Osteocyte (in vitro differentiated cells): ENCODE measurements around the gene AFF3. TPM values are rescaled to one million over a fixed set of nuclear protein-coding genes. Genes with fewer than 3 reads are reported as not detected.

Experiments used
- DNase-seq: peaks from one replicate; pipeline ENCODE4 v3.0.0; 2021; ENCODE audit warnings: mixed read lengths; ENCODE audit not compliant: unreplicated experiment; ENCODE audit errors: extremely low spot score
- H3K27ac Mint-ChIP-seq: one replicate; pipeline ENCODE4 v1.8.0; 2021; ENCODE audit warnings: mild to moderate bottlenecking, mixed read lengths; ENCODE audit not compliant: unreplicated experiment
- H3K27me3 Mint-ChIP-seq: one replicate; pipeline ENCODE4 v1.8.0; 2021; ENCODE audit warnings: mixed read lengths; ENCODE audit not compliant: unreplicated experiment
- H3K36me3 Mint-ChIP-seq: one replicate; pipeline ENCODE4 v1.8.0; 2021; ENCODE audit warnings: mixed read lengths; ENCODE audit not compliant: unreplicated experiment
- H3K4me1 Mint-ChIP-seq: one replicate; pipeline ENCODE4 v1.8.0; 2021; ENCODE audit warnings: mixed read lengths; ENCODE audit not compliant: unreplicated experiment
- H3K4me3 Mint-ChIP-seq: one replicate; pipeline ENCODE4 v1.8.0; 2021; ENCODE audit warnings: mild to moderate bottlenecking, moderate library complexity, mixed read lengths; ENCODE audit not compliant: unreplicated experiment
- H3K9me3 Mint-ChIP-seq: one replicate; pipeline ENCODE4 v1.8.0; 2021; ENCODE audit warnings: mixed read lengths; ENCODE audit not compliant: unreplicated experiment
- CTCF ChIP-seq: fragments of 200-600 bp; sonication (generic); IDR thresholded peaks from 2 replicates; pipeline ENCODE4 v1.5.0; 2021; ENCODE audit warnings: antibody characterized with exemption, mild to moderate bottlenecking, moderate library complexity
- total RNA-seq: library from RNA; stranded (reverse); gene quantifications from 2 replicates; pipeline ENCODE4 v1.2.1, GENCODE V29; 2021

Gene AFF3
- total RNA-seq, 1 donor from 2014 or later: 248 TPM

DNA sequence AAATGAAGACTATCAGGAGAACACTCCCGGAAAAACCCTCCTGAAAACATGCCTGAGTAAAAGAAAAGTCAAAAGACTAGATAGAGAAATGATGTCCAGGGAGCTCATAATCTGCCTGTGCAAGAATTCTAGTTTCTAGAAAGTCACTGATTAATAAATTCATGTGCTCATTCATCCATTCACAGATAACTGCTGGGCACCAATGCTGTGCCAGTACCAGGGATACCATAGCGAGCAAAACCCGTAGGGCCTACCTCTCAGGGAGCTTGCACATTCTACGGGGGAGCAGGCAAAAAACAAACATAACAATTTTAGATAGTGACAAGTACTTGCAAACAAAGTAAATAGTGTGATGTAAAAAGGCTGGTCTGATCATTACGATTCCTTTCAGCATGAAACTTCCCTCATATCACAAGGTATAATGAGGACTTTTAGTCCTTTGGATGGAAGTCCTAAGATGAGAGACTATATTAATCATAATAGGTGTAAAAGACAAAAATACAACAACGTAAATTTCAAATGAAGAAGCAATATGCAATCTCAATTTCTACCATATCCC is 289.9 kb downstream of the AFF3 start:
- H3K4me3 Mint-ChIP-seq: no peak overlapping the region
- peaks cover 41% of the 10 kb centered on the region for H3K36me3 Mint-ChIP-seq
- DNase-seq: no peak
- H3K27ac Mint-ChIP-seq: peak overlapping the region; percentile 77
- no peaks in the 10 kb centered on the region for H3K27me3 Mint-ChIP-seq
- peaks cover 15% of the 10 kb centered on the region for H3K9me3 Mint-ChIP-seq
- peaks cover 36% of the 10 kb centered on the region for H3K4me1 Mint-ChIP-seq
- no peak for TF ChIP-seq CTCF

GRCh38 chr2:99851811-99852210 is 290.6 kb downstream of the AFF3 start:
- no peak for DNase-seq
- H3K27me3 Mint-ChIP-seq: no peaks in the 10 kb centered on the region
- no peak for TF ChIP-seq CTCF
- H3K27ac Mint-ChIP-seq: peak overlapping the region; percentile 77
- peaks cover 33% of the 10 kb centered on the region for H3K4me1 Mint-ChIP-seq
- peaks cover 15% of the 10 kb centered on the region for H3K9me3 Mint-ChIP-seq
- H3K36me3 Mint-ChIP-seq: peaks cover 44% of the 10 kb centered on the region
- H3K4me3 Mint-ChIP-seq: no peak overlapping the region

DNA sequence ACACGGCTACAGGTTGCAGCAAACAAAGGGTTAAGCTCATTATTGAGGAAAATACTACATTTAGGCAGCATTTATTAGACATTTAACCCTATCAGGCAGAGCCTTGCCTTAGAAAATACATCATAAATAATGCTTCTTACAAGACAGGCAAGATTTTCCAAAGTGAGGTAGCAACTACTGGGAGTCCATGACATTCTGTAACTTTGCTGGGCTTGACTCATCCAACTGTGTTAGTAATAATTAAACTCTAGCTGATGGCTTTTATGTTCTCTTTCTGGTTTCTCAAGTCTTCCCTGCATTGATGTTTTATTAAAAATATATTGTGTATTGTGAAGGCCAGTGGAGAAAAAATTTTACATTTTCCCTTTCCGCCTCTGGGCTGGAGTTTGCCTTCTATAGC is 291.3 kb downstream of the AFF3 start:
- DNase-seq: no peak
- no peak for TF ChIP-seq CTCF
- Mint-ChIP-seq H3K36me3 (peaks cover 44% of the 10 kb centered on the region), H3K27me3 (no peaks in the 10 kb centered on the region), H3K9me3 (peaks cover 12% of the 10 kb centered on the region), H3K27ac (peak overlapping the region; percentile 50), H3K4me3 (no peak overlapping the region), H3K4me1 (peaks cover 34% of the 10 kb centered on the region)

DNA sequence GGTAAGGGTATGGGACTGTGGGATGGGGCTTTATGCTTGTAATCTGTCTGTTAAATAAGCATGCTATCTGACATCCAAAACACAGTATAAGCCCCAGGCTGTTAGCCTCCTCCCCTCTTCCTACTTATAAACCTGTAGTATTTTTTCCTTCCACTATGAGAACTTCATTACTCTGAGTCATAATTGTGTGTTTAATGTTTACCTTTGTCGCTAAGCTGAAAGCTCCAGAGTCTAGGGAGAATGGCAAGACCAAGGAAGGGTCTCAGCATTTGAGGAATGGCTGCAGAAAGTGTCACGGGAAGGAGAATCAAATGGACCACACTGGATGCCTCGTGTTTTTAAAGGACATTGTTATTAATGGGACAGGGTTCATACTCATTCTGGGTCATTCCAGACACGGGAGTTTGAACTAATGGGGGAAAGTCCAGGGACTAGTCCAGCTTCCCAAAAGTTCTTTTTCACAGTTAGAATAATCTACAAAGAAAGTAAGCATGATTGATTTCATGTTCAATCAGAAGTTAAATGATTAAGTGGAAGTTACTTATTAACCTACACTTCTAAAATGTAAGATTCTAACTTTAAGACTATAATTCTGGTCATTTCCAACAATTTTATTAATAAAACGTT is 292.2 kb downstream of the AFF3 start:
- Mint-ChIP-seq H3K4me3 (no peak overlapping the region), H3K9me3 (peaks cover 10% of the 10 kb centered on the region), H3K27ac (peak overlapping the region; percentile 64), H3K27me3 (no peaks in the 10 kb centered on the region), H3K4me1 (peaks cover 37% of the 10 kb centered on the region), H3K36me3 (peaks cover 39% of the 10 kb centered on the region)
- DNase-seq: no peak
- TF ChIP-seq CTCF: no peak

- Mint-ChIP-seq H3K4me1 (peaks cover 37% of the 10 kb centered on the region), H3K27ac (no peak overlapping the region), H3K4me3 (no peak overlapping the region), H3K36me3 (peaks cover 32% of the 10 kb centered on the region), H3K27me3 (no peaks in the 10 kb centered on the region), H3K9me3 (no peaks in the 10 kb centered on the region)
- no peak for TF ChIP-seq CTCF
- DNase-seq: no peak
Observed at GRCh38 chr2:99846462-99847107, 295.8 kb downstream of the AFF3 start.
